H1 (cell line): ENCODE data around the gene SAFB. TPM values are rescaled to one million over a fixed set of nuclear protein-coding genes. Genes with fewer than 3 reads are reported as not detected.

Source experiments
- CTCF ChIA-PET: fragments of 300-600 bp; sonication (Branson Sonifier 250); formaldehyde crosslinking; loops from one replicate; lab custom pipeline; 2021; ENCODE audit not compliant: partially characterized antibody; lab: Charles Lee
- POLR2A ChIA-PET: fragments of 300-600 bp; sonication (Branson Sonifier 250); formaldehyde crosslinking; loops from one replicate; lab custom pipeline; 2021; ENCODE audit warnings: inconsistent platforms; ENCODE audit not compliant: partially characterized antibody; lab: Charles Lee
- DNase-seq, 2 experiments: peaks; one replicate each; pipeline versions ENCODE4 v3.0.0 to v3.0.0-alpha.2; 2010 to 2022; ENCODE audit warnings: low spot score in 2 of 2, low read depth in 1 of 2, mixed read lengths in 1 of 2
- FAIRE-seq: peaks from 2 replicates; lab custom pipeline; 2011; peaks lifted over from hg19 to GRCh38; lab: Jason Lieb, UNC
- H2AFZ ChIP-seq: 2 replicates; pipeline ENCODE4 v1.8.1; 2012; ENCODE audit warnings: low read length, inconsistent platforms
- H2AK5ac ChIP-seq: 2 replicates; pipeline ENCODE4 v1.6.1; 2013; ENCODE audit warnings: low read depth, low read length
- H2BK120ac ChIP-seq: replicated peaks from 2 replicates; pipeline ENCODE3; 2013; ENCODE audit warnings: low read depth, low read length, inconsistent platforms
- H2BK12ac ChIP-seq: 2 replicates; pipeline ENCODE4 v1.6.1; 2013; ENCODE audit warnings: low read depth, low read length
- H2BK15ac ChIP-seq: 2 replicates; pipeline ENCODE4 v1.6.1; 2013; ENCODE audit warnings: low read length
- H2BK20ac ChIP-seq: 2 replicates; pipeline ENCODE4 v1.6.1; 2013; ENCODE audit warnings: low read length
- H2BK5ac ChIP-seq: 2 replicates; pipeline ENCODE4 v1.6.1; 2013; ENCODE audit warnings: low read depth, low read length
- H3K14ac ChIP-seq: 2 replicates; pipeline ENCODE4 v1.6.1; 2013; ENCODE audit warnings: inconsistent platforms; ENCODE audit not compliant: insufficient read length
- H3K18ac ChIP-seq: 2 replicates; pipeline ENCODE4 v1.6.1; 2013; ENCODE audit warnings: low read length; ENCODE audit errors: extremely low read depth
- H3K23ac ChIP-seq: 2 replicates; pipeline ENCODE4 v1.6.1; 2013; ENCODE audit warnings: inconsistent platforms; ENCODE audit not compliant: insufficient read length
- H3K23me2 ChIP-seq: 2 replicates; pipeline ENCODE4 v1.6.1; 2013; ENCODE audit warnings: low read depth, low read length
- H3K27ac ChIP-seq: 2 replicates; pipeline ENCODE4 v1.6.1; 2011; ENCODE audit warnings: low read depth, low read length, inconsistent platforms
- H3K27me3 ChIP-seq, 4 experiments: replicated peaks in 1 of 4; 1 replicate in 1 of 4; 2 replicates in 3 of 4; pipeline versions ENCODE4 v1.6.1 to v1.8.1; 2011 to 2013; ENCODE audit warnings: low read length in 3 of 4, mild to moderate bottlenecking in 3 of 4, inconsistent platforms in 2 of 4, mixed read lengths in 2 of 4, moderate library complexity in 1 of 4; ENCODE audit not compliant: control insufficient read depth in 3 of 4, insufficient read depth in 3 of 4; ENCODE audit errors: extremely low read depth in 1 of 4
- H3K36me3 ChIP-seq, 4 experiments: 2 replicates each; pipeline versions ENCODE4 v1.6.1 to v1.8.1; 2011 to 2013; ENCODE audit warnings: mild to moderate bottlenecking in 4 of 4, low read length in 3 of 4, moderate library complexity in 2 of 4, control low read depth in 1 of 4, inconsistent platforms in 1 of 4; ENCODE audit not compliant: insufficient read depth in 4 of 4, control insufficient read depth in 2 of 4
- H3K4ac ChIP-seq: replicated peaks from 2 replicates; pipeline ENCODE3; 2013; ENCODE audit warnings: low read length, low read depth, mixed read lengths, inconsistent platforms; ENCODE audit not compliant: insufficient read length
- H3K4me1 ChIP-seq, 4 experiments: replicated peaks in 1 of 4; 1 replicate in 1 of 4; 2 replicates in 3 of 4; pipeline versions ENCODE4 v1.6.1 to v1.8.1; 2011 to 2013; ENCODE audit warnings: low read length in 3 of 4, inconsistent platforms in 2 of 4, mixed read lengths in 1 of 4; ENCODE audit not compliant: insufficient read depth in 4 of 4, control insufficient read depth in 3 of 4
- H3K4me2 ChIP-seq, 2 experiments: 2 replicates each; pipeline versions ENCODE4 v1.6.1 to v1.8.1; 2011 to 2013; ENCODE audit warnings: low read depth in 2 of 2, low read length in 2 of 2, control low read depth in 1 of 2, inconsistent platforms in 1 of 2, mild to moderate bottlenecking in 1 of 2; ENCODE audit not compliant: insufficient read depth in 1 of 2
- H3K4me3 ChIP-seq, 4 experiments: fragments of 200-600, 300-600 bp in 1 of 4; sonication (generic), shearing (Covaris generic), sonication (Bioruptor Twin) in 1 of 4; 2 replicates each; pipeline versions ENCODE4 v1.5.1 to v1.8.1; 2011 to 2016; ENCODE audit warnings: low read length in 4 of 4, low read depth in 3 of 4, control low read depth in 2 of 4, inconsistent platforms in 2 of 4, mild to moderate bottlenecking in 2 of 4, mixed read lengths in 1 of 4, moderate library complexity in 1 of 4; ENCODE audit not compliant: insufficient read depth in 2 of 4; ENCODE audit errors: extremely low read depth in 1 of 4
- H3K56ac ChIP-seq: replicated peaks from 2 replicates; pipeline ENCODE3; 2013; ENCODE audit warnings: low read depth, mild to moderate bottlenecking, mixed read lengths, low read length, inconsistent platforms; ENCODE audit not compliant: insufficient read length
- H3K79me1 ChIP-seq: 2 replicates; pipeline ENCODE4 v1.6.1; 2013; ENCODE audit warnings: low read depth, low read length, control low read depth
- H3K79me2 ChIP-seq, 2 experiments: 2 replicates each; pipeline versions ENCODE4 v1.6.1 to v1.8.1; 2012 to 2013; ENCODE audit warnings: low read length in 2 of 2, mild to moderate bottlenecking in 2 of 2, inconsistent platforms in 1 of 2; ENCODE audit not compliant: insufficient read depth in 2 of 2, control insufficient read depth in 1 of 2
- H3K9ac ChIP-seq, 4 experiments: replicated peaks in 1 of 4; 1 replicate in 1 of 4; 2 replicates in 3 of 4; pipeline versions ENCODE4 v1.6.1 to v1.8.1; 2011 to 2013; ENCODE audit warnings: low read depth in 3 of 4, low read length in 3 of 4, control low read depth in 2 of 4, mild to moderate bottlenecking in 2 of 4, moderate library complexity in 2 of 4, inconsistent platforms in 1 of 4; ENCODE audit errors: extremely low read depth in 1 of 4
- H3K9me3 ChIP-seq, 2 experiments: 2 replicates each; pipeline versions ENCODE4 v1.6.1 to v1.8.1; 2012 to 2013; ENCODE audit warnings: mild to moderate bottlenecking in 2 of 2, moderate library complexity in 2 of 2, control low read depth in 1 of 2, inconsistent platforms in 1 of 2, low read depth in 1 of 2, low read length in 1 of 2, mixed read lengths in 1 of 2; ENCODE audit not compliant: insufficient read depth in 2 of 2
- H4K20me1 ChIP-seq, 2 experiments: replicated peaks in 1 of 2; 2 replicates each; pipeline versions ENCODE3 to v1.8.1; 2011 to 2013; ENCODE audit warnings: inconsistent platforms in 2 of 2, low read length in 2 of 2, mild to moderate bottlenecking in 1 of 2; ENCODE audit not compliant: insufficient read depth in 2 of 2, control insufficient read depth in 1 of 2
- H4K5ac ChIP-seq: 2 replicates; pipeline ENCODE4 v1.6.1; 2013; ENCODE audit warnings: low read length, low read depth, mixed read lengths, inconsistent platforms; ENCODE audit not compliant: insufficient read length
- H4K8ac ChIP-seq: 2 replicates; pipeline ENCODE4 v1.8.0; 2013; ENCODE audit warnings: mild to moderate bottlenecking, moderate library complexity, low read length, inconsistent platforms; ENCODE audit not compliant: insufficient read depth; ENCODE audit errors: extremely low read depth
- H4K91ac ChIP-seq: replicated peaks from 2 replicates; pipeline ENCODE3; 2013; ENCODE audit warnings: low read length, mixed read lengths, inconsistent platforms; ENCODE audit not compliant: insufficient read length
- BACH1 ChIP-seq: IDR thresholded peaks from 2 replicates; pipeline ENCODE4 v1.6.1; 2012; ENCODE audit warnings: low read length, improper control_type of control experiment
- WGBS, 2 experiments: shearing (Covaris generic) in 1 of 2; methylation state at CpG; one replicate each; pipeline versions ENCODE4 v1.1.6 to v1.1.7; 2013 to 2015; ENCODE audit warnings: low lambda C conversion rate in 2 of 2, mixed read lengths in 2 of 2, inconsistent platforms in 1 of 2, low coverage in 1 of 2, missing lambda C conversion rate in 1 of 2; ENCODE audit not compliant: insufficient replicate concordance in 2 of 2, insufficient coverage in 1 of 2, insufficient read length in 1 of 2; ENCODE audit errors: extremely low coverage in 1 of 2, missing lambda C conversion rate in 1 of 2; 5-methylcytosine and 5-hydroxymethylcytosine counted together
- polyA plus RNA-seq, 7 experiments: library from polyadenylated mRNA; depleted of rRNA in 3 of 7; stranded (reverse) in 5 of 7; unstranded in 2 of 7; fragments of >200 nt in 5 of 7; fragments of 200-250 nt in 2 of 7; gene quantifications; 1 replicate in 5 of 7; 2 replicates in 1 of 7; 4 replicates in 1 of 7; pipeline versions ENCODE4 v1.2.1 to v1.2.3, GENCODE V29; 2011 to 2013; ENCODE audit warnings: missing spikeins in 2 of 7, mixed read lengths in 2 of 7
- total RNA-seq: library from RNA; stranded (reverse); fragmentation: NEBNext Ultra II Directional; extraction: Animal tissue kit (Norgen Biotek cat#: 25700); gene quantifications from 2 replicates; pipeline ENCODE4 v1.2.1, GENCODE V29; 2021

SAFB gene
- total and polyA plus RNA-seq, 2 of the 8 experiments (the other 6 are each of a cell fraction or from before 2014, with no cell fraction given): 27.0 to 110 TPM

DNA sequence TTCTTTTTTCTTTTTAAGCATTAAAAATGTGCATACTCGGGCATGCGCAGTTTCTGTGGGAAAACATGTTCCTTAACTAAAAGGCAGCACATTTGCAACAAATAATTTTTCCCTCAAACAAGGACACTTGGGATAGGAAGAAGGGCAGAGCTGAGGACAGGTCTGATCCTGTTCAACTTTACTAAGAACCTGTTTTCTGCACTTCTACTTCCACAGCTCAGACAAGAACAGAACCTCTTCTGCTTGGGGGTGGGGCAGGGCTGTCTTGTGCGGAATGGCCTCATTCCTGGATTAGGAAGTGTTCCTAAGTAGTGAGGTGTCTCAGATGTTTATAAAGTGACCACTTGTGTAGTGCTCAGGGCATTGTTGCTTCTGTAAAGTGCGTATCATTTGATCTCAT lies 18.3 kb downstream of the SAFB start:
- Histone ChIP-seq H3K23ac (no peak overlapping the region), H3K14ac (no peak overlapping the region), H3K36me3 (peaks cover 9 to 49% (median 37%) of the 10 kb centered on the region in 4 experiments), H3K4ac (no peak overlapping the region), H2AK5ac (no peak overlapping the region), H2BK12ac (no peak overlapping the region), H2BK5ac (no peak overlapping the region), H4K20me1 (peaks cover 20 to 21% of the 10 kb centered on the region in 2 experiments), H3K27me3 (no peaks in the 10 kb centered on the region), H2BK20ac (no peak overlapping the region), H3K56ac (no peak overlapping the region), H3K27ac (no peak overlapping the region), H3K9me3 (no peaks in the 10 kb centered on the region), H2BK120ac (no peak overlapping the region), H2BK15ac (no peak overlapping the region), H3K18ac (no peak overlapping the region), H2AFZ (no peak overlapping the region), H3K4me3 (no peak overlapping the region), H4K91ac (no peak overlapping the region), H3K4me2 (no peak overlapping the region), H3K23me2 (no peaks in the 10 kb centered on the region), H4K5ac (no peak overlapping the region), H3K9ac (no peak overlapping the region), H3K79me1 (peaks cover 9% of the 10 kb centered on the region), H3K79me2 (peaks cover 3 to 89% of the 10 kb centered on the region in 2 experiments), H3K4me1 (no peaks in the 10 kb centered on the region), H4K8ac (no peak overlapping the region)
- ChIA-PET POLR2A (interaction anchor here (0.7 to 0.9 kb wide), 2 partner anchors 14 to 18 kb away, joined by 3 read pairs; partner anchors contain the start of genes SAFB and SAFB2), CTCF (interaction anchor here (1.3 kb wide), 1 partner anchor 48 kb away, joined by 3 read pairs; the partner anchor contains the start of gene RPL36)
- FAIRE-seq (no peak), DNase-seq (no peak)
- TF ChIP-seq BACH1: no peak
- WGBS, 2 experiments: 92% methylated on average over 4 of the region's 4 CpGs; no CpG with 5 or more reads in 1 of the 2 experiments
